Measurements from ENCODE around the gene CEACAM7. TPM values are rescaled to one million over a fixed set of nuclear protein-coding genes. Genes with fewer than 3 reads are reported as not detected.
"Not testable (repeated sequence)": the region's sequence is repeated elsewhere in the genome, so short reads cannot be mapped to it uniquely, and the experiment has no call there.

CEACAM7 gene
- polyA plus RNA-seq, 4 donors: 0.15 to 0.33 TPM; not detected in 2

DNA sequence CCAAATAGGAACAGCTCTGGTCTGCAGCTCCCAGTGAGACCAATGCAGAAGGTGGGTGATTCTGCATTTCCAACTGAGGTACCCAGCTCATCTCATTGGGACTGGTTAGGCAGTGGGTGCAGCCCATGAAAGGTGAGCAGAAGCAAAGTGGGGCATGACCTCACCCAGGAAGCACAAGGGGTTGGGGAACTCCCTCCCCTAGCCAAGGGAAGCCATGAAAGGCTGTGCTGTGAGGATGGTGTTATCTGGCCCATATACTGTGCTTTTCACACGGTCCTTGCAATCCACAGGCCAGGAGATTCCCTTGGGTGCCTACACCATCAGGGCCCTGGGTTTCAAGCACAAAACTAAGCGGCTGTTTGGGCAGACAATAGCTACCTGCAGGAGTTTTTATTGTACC, 31.3 kb downstream of the CEACAM7 start:
- H3K4me3 ChIP-seq (ENCODE audit: low read depth in 1 of 3, low read length in 3 of 3); H3K36me3 ChIP-seq (ENCODE audit: control insufficient read depth in 3 of 3, insufficient read depth in 2 of 3, low read depth in 1 of 3, low read length in 3 of 3); FAIRE-seq; H3K27ac ChIP-seq (ENCODE audit: low read depth in 1 of 3, low read length in 2 of 3); H3K27me3 ChIP-seq (ENCODE audit: control insufficient read depth in 3 of 3, insufficient read depth in 3 of 3, low read length in 3 of 3); H3K4me1 ChIP-seq (ENCODE audit: control insufficient read depth in 3 of 3, insufficient read depth in 2 of 3, low read depth in 1 of 3, low read length in 2 of 3); H3K9me3 ChIP-seq (ENCODE audit: control insufficient read depth in 2 of 2, insufficient read depth in 1 of 2, low read depth in 1 of 2, low read length in 1 of 2); DNase-seq: not testable (repeated sequence)
- WGBS, 3 donors: 42 to 64% (median 59%) methylated on average over 2 of the region's 2 CpGs

DNA sequence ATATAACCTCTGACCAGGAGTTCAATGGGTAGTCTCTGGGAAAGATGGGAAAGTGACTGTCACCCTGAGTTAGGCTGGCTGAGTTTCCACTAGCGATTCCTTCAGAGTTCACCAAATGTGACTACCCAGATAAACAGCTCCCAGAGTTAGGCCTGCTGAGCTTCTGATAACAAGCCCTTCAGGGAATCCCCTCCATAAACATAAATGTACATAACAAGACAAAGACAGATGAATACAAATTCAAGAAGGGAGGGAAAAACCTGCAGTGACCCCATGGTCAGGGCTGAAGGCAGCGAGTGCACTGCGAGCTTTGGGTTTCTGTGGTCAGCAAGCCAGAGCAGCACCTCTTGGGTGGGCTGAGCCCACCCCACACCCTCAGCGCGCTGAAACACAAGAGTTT, 35.8 kb downstream of the CEACAM7 start:
- 69 to 75% (median 71%) methylated on average over 5 of the region's 5 CpGs for WGBS, 3 donors
- Histone ChIP-seq H3K9me3 (ENCODE audit: control insufficient read depth in 2 of 2, insufficient read depth in 1 of 2, low read depth in 1 of 2, low read length in 1 of 2) (no peaks in the 10 kb centered on the region), H3K27me3 (ENCODE audit: control insufficient read depth in 3 of 3, insufficient read depth in 3 of 3, low read length in 3 of 3) (peaks cover 0 to 7% (median 6%) of the 10 kb centered on the region in 3 donors), H3K4me3 (ENCODE audit: low read depth in 1 of 3, low read length in 3 of 3) (no peak overlapping the region), H3K36me3 (ENCODE audit: control insufficient read depth in 3 of 3, insufficient read depth in 2 of 3, low read depth in 1 of 3, low read length in 3 of 3) (no peaks in the 10 kb centered on the region), H3K27ac (ENCODE audit: low read depth in 1 of 3, low read length in 2 of 3) (no peak overlapping the region), H3K4me1 (ENCODE audit: control insufficient read depth in 3 of 3, insufficient read depth in 2 of 3, low read depth in 1 of 3, low read length in 2 of 3) (no peaks in the 10 kb centered on the region)
- no peak for DNase-seq
- no peak for FAIRE-seq

DNA sequence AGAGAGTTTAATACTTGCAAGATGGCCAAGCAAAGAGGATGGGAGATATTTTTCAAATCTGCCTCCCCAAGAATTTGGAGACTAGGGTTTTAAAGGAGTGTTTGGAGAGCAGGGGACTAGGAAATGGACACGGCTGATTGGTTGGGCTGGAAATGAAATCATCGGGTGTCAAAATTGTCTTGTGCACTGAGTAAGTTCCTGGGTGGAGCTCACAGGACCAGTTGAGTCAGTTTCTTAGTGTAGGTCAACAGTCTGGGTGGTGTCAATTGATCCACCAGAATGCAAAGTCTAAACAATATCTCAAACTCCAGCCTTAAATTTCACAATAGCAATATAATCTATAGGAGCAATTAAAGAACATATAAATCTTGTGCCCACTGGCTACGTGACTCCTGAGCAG, 38.2 kb downstream of the CEACAM7 start:
- Histone ChIP-seq H3K9me3 (ENCODE audit: control insufficient read depth in 2 of 2, insufficient read depth in 1 of 2, low read depth in 1 of 2, low read length in 1 of 2) (no peaks in the 10 kb centered on the region), H3K4me1 (ENCODE audit: control insufficient read depth in 3 of 3, insufficient read depth in 2 of 3, low read depth in 1 of 3, low read length in 2 of 3) (no peaks in the 10 kb centered on the region), H3K36me3 (ENCODE audit: control insufficient read depth in 3 of 3, insufficient read depth in 2 of 3, low read depth in 1 of 3, low read length in 3 of 3) (no peaks in the 10 kb centered on the region), H3K27ac (ENCODE audit: low read depth in 1 of 3, low read length in 2 of 3) (peak overlapping the region in 1 of 3 donors; percentile 14), H3K4me3 (ENCODE audit: low read depth in 1 of 3, low read length in 3 of 3) (no peak overlapping the region), H3K27me3 (ENCODE audit: control insufficient read depth in 3 of 3, insufficient read depth in 3 of 3, low read length in 3 of 3) (peaks cover 0 to 7% (median 6%) of the 10 kb centered on the region in 3 donors)
- DNase-seq (peak; percentile 22 to 66), FAIRE-seq (no peak)
- WGBS, 3 donors: 17 to 51% (median 41%) methylated on average over 3 of the region's 3 CpGs

DNA sequence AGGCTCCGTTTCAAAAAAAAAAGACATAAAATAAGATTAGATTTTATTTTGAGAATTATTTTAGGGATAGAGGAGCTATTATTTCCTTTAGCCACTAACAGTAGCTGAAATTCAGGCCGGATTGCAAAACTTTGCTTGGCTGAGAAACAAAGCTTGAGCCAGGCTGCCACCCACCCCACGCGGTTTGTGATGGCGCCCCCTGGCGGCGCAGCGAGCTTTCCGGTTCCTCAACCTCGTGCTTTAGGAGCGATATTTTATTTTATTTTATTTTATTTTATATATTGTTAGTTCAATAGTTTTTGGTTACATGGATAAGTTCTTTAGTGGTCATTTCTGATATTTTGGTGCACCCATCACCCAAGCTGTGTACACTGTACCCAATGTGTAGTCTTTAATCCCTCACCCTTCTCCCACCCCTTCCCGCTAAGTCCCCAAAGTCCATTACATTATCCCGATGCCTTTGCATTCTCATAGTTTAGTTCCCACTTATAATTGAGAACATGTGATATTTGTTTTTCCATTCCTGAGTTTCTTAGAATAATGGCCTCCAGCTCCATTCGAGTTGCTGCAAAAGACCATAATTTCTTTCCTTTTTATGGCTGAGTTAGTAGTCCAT, 41.4 kb downstream of the CEACAM7 start:
- Histone ChIP-seq H3K4me3 (ENCODE audit: low read depth in 1 of 3, low read length in 3 of 3) (no peak overlapping the region), H3K27ac (ENCODE audit: low read depth in 1 of 3, low read length in 2 of 3) (no peak overlapping the region), H3K9me3 (ENCODE audit: control insufficient read depth in 2 of 2, insufficient read depth in 1 of 2, low read depth in 1 of 2, low read length in 1 of 2) (no peaks in the 10 kb centered on the region), H3K27me3 (ENCODE audit: control insufficient read depth in 3 of 3, insufficient read depth in 3 of 3, low read length in 3 of 3) (peaks cover 0 to 7% (median 4%) of the 10 kb centered on the region in 3 donors), H3K4me1 (ENCODE audit: control insufficient read depth in 3 of 3, insufficient read depth in 2 of 3, low read depth in 1 of 3, low read length in 2 of 3) (no peaks in the 10 kb centered on the region), H3K36me3 (ENCODE audit: control insufficient read depth in 3 of 3, insufficient read depth in 2 of 3, low read depth in 1 of 3, low read length in 3 of 3) (no peaks in the 10 kb centered on the region)
- 37 to 65% (median 38%) methylated on average over 14 of the region's 14 CpGs for WGBS, 3 donors
- DNase-seq (no peak), FAIRE-seq (no peak)

DNA sequence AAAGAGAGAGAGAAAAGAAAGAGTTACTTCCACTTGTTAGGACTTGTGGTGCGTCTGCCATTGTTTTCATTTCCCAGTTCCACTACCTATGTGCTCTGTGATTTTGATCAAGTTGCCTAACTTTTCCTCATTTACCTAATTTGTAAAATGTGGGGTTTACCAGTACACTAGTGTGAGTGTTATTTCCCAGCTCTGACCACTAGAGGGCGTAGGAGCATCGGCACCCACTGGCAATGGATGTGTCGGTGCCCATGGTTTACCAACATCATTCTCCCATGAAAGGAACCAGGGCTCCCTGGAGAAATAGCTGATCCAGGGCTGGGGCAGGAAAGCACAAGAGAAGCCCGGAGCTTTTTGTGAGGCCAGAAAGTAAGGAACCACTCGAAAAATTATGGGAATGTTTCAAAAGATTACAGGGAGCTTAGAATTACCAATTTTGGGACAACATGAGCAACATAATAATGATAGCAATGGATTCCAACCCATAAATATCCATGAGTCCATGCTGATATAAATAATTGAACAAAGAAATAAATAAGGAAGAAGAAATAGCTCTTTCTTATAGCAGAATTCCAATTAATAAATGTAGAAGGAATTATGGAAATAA, 46.1 kb downstream of the CEACAM7 start:
- no peaks in the 10 kb centered on the region for H3K36me3 ChIP-seq (ENCODE audit: control insufficient read depth in 3 of 3, insufficient read depth in 2 of 3, low read depth in 1 of 3, low read length in 3 of 3)
- H3K4me3 ChIP-seq (ENCODE audit: low read depth in 1 of 3, low read length in 3 of 3): no peak overlapping the region
- H3K9me3 ChIP-seq (ENCODE audit: control insufficient read depth in 2 of 2, insufficient read depth in 1 of 2, low read depth in 1 of 2, low read length in 1 of 2): no peaks in the 10 kb centered on the region
- no peak for FAIRE-seq
- WGBS, 3 donors: 3 to 6% (median 3%) methylated on average over 6 of the region's 6 CpGs
- peaks cover 0 to 2% (median 0%) of the 10 kb centered on the region in 3 donors for H3K27me3 ChIP-seq (ENCODE audit: control insufficient read depth in 3 of 3, insufficient read depth in 3 of 3, low read length in 3 of 3)
- no peaks in the 10 kb centered on the region for H3K4me1 ChIP-seq (ENCODE audit: control insufficient read depth in 3 of 3, insufficient read depth in 2 of 3, low read depth in 1 of 3, low read length in 2 of 3)
- peak; percentile 67 to 70 for DNase-seq
- no peak overlapping the region for H3K27ac ChIP-seq (ENCODE audit: low read depth in 1 of 3, low read length in 2 of 3)

DNA sequence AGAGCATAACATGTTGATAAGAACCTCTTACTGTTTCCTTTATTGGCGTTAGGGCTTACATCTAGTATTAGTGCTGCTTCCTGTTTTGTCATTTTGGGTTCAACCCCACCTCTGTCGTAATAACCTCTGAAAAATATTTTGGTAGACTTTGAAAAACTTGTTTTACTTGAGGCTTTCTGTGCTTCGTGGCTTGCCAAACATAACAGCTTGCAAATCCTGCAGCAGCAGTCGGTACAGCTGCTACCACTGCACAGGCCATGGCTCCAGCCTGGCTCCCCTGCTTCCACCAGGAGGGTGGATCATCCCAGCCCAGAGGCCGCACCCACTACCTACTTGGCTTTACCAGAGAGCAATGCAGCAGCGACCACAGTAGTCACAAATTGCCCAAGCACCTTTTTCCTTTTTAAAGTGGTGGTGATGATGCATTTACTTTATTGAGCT, 49.4 kb downstream of the CEACAM7 start:
- DNase-seq (no peak), FAIRE-seq (no peak)
- Histone ChIP-seq H3K27ac (ENCODE audit: low read depth in 1 of 3, low read length in 2 of 3) (no peak overlapping the region), H3K9me3 (ENCODE audit: control insufficient read depth in 2 of 2, insufficient read depth in 1 of 2, low read depth in 1 of 2, low read length in 1 of 2) (no peaks in the 10 kb centered on the region), H3K4me3 (ENCODE audit: low read depth in 1 of 3, low read length in 3 of 3) (no peak overlapping the region), H3K4me1 (ENCODE audit: control insufficient read depth in 3 of 3, insufficient read depth in 2 of 3, low read depth in 1 of 3, low read length in 2 of 3) (no peaks in the 10 kb centered on the region), H3K27me3 (ENCODE audit: control insufficient read depth in 3 of 3, insufficient read depth in 3 of 3, low read length in 3 of 3) (peaks cover 0 to 2% (median 0%) of the 10 kb centered on the region in 3 donors), H3K36me3 (ENCODE audit: control insufficient read depth in 3 of 3, insufficient read depth in 2 of 3, low read depth in 1 of 3, low read length in 3 of 3) (no peaks in the 10 kb centered on the region)
- 31 to 44% (median 32%) methylated on average over 6 of the region's 6 CpGs for WGBS, 3 donors

DNA sequence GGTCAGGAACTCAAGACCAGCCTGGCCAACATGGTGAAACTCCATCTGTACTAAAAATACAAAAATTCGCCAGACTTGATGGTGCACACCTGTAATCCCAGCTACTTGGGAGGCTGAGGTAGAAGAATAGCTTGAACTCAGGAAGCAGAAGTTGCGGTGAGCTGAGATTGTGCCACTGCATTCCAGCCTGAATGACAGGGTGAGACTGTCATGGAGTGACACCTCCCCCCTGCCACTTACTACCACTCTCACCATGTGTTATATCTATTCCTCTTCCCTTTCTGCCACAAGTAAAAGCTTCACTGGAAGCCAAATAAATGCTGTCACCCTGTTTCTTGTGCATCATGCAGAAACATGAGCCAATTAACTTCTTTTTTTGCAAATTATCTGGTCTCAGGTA, 50.6 kb downstream of the CEACAM7 start:
- no peak for DNase-seq

DNA sequence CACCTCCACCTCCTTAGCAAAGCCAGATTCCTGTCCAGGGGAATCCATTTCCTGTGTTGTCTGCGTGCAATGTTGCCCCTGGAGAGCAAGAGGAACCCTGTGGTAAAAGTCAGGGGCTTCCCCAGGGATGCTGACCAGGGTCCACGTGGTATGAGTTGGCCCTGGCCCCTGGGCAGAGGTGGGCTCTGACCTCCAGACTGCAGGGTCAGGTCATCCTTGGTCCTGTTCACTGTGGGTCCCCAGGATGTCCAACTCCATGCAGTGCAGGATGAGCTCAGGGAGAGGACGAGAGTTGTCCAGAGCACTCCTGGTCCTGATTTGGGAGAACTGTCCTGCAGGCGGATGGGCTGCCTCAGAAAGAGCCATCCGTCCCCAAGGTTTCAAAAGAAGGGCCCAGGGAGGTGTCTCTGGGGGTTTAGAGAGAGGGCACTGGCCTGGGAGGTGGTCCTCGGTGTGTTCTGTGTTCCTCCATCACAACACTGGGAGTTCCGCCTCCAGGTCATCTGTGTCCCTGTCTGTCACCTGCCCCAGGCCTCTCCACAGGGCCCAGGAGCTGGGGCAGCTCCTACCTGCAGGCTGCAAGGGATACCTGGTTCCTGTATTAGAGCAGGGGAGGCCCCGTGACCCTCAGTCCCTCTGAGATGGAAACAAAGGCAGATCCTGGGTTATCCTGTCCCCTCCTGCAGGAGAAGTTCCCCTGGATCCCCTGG, 59.9 kb downstream of the CEACAM7 start:
- Histone ChIP-seq H3K27me3 (ENCODE audit: control insufficient read depth in 3 of 3, insufficient read depth in 3 of 3, low read length in 3 of 3) (peaks cover 0 to 2% (median 0%) of the 10 kb centered on the region in 3 donors), H3K27ac (ENCODE audit: low read depth in 1 of 3, low read length in 2 of 3) (no peak overlapping the region), H3K4me3 (ENCODE audit: low read depth in 1 of 3, low read length in 3 of 3) (no peak overlapping the region), H3K36me3 (ENCODE audit: control insufficient read depth in 3 of 3, insufficient read depth in 2 of 3, low read depth in 1 of 3, low read length in 3 of 3) (no peaks in the 10 kb centered on the region), H3K9me3 (ENCODE audit: control insufficient read depth in 2 of 2, insufficient read depth in 1 of 2, low read depth in 1 of 2, low read length in 1 of 2) (peaks cover 0 to 7% of the 10 kb centered on the region in 2 donors), H3K4me1 (ENCODE audit: control insufficient read depth in 3 of 3, insufficient read depth in 2 of 3, low read depth in 1 of 3, low read length in 2 of 3) (no peaks in the 10 kb centered on the region)
- no peak for DNase-seq
- FAIRE-seq: no peak
- WGBS, 3 donors: 57 to 65% (median 63%) methylated on average over 8 of the region's 8 CpGs

More for the DNA sequence above, 50.6 kb downstream of the CEACAM7 start:
- no peaks in the 10 kb centered on the region for H3K4me1 ChIP-seq (ENCODE audit: control insufficient read depth in 3 of 3, insufficient read depth in 2 of 3, low read depth in 1 of 3, low read length in 2 of 3)
- H3K4me3 ChIP-seq (ENCODE audit: low read depth in 1 of 3, low read length in 3 of 3): no peak overlapping the region
- H3K36me3 ChIP-seq (ENCODE audit: control insufficient read depth in 3 of 3, insufficient read depth in 2 of 3, low read depth in 1 of 3, low read length in 3 of 3): no peaks in the 10 kb centered on the region
- H3K9me3 ChIP-seq (ENCODE audit: control insufficient read depth in 2 of 2, insufficient read depth in 1 of 2, low read depth in 1 of 2, low read length in 1 of 2): peaks cover 0 to 3% of the 10 kb centered on the region in 2 donors
- WGBS, 3 donors: 49 to 61% (median 57%) methylated on average over 2 of the region's 2 CpGs
- no peak overlapping the region for H3K27ac ChIP-seq (ENCODE audit: low read depth in 1 of 3, low read length in 2 of 3)
- FAIRE-seq: no peak
- H3K27me3 ChIP-seq (ENCODE audit: control insufficient read depth in 3 of 3, insufficient read depth in 3 of 3, low read length in 3 of 3): peaks cover 0 to 2% (median 0%) of the 10 kb centered on the region in 3 donors

Measured in small intestine (tissue), 7 donors.